B cell (primary cell): ENCODE results near the gene NELL1. TPM values are rescaled to one million over a fixed set of nuclear protein-coding genes. Genes with fewer than 3 reads are reported as not detected.

Source experiments
- ATAC-seq: fragments of 200-7000 bp; cut with Tn5 transposase; one replicate; pipeline ENCODE4 v1.10.0; 2021; ENCODE audit warnings: low read depth, mild to moderate bottlenecking, moderate number of reproducible peaks, moderate library complexity
- CTCF ChIA-PET: fragments of 350-600 bp; sonication (Branson Sonifier 250); formaldehyde crosslinking; loops from one replicate; lab custom pipeline; 2021; ENCODE audit warnings: antibody characterized with exemption, inconsistent platforms; lab: Charles Lee
- POLR2A ChIA-PET: fragments of 350-600 bp; sonication (Branson Sonifier 250); formaldehyde crosslinking; loops from one replicate; lab custom pipeline; 2021; ENCODE audit warnings: antibody characterized with exemption; lab: Charles Lee
- DNase-seq: peaks from one replicate; pipeline ENCODE4 v3.0.0; 2013
- H2AFZ ChIP-seq: 2 replicates; pipeline ENCODE4 v1.6.1; 2012; ENCODE audit warnings: mild to moderate bottlenecking, low read depth, low read length; ENCODE audit not compliant: insufficient read depth, poor library complexity, severe bottlenecking
- H3K27ac ChIP-seq, 2 donors: 1 replicate in 1 of 2; 2 replicates in 1 of 2; pipeline ENCODE4 v1.5.1; 2012 to 2013; ENCODE audit warnings: low read length in 2 of 2, mild to moderate bottlenecking in 2 of 2, moderate library complexity in 1 of 2
- H3K27me3 ChIP-seq, 4 experiments: fragments of 200-600 bp in 1 of 4; sonication (generic) in 1 of 4; replicated peaks in 1 of 4; 1 replicate in 2 of 4; 2 replicates in 2 of 4; pipeline versions ENCODE4 v1.6.1 to v1.7.0; 2013 to 2016; ENCODE audit warnings: low read length in 3 of 4, mild to moderate bottlenecking in 2 of 4, mixed read lengths in 1 of 4, moderate library complexity in 1 of 4; ENCODE audit not compliant: insufficient read depth in 4 of 4, control insufficient read depth in 3 of 4; ENCODE audit errors: control extremely low read depth in 1 of 4
- H3K36me3 ChIP-seq, 2 experiments: replicated peaks in 1 of 2; 1 replicate in 1 of 2; 2 replicates in 1 of 2; pipeline versions ENCODE4 v1.6.1 to v1.7.1; 2013; ENCODE audit warnings: low read length in 1 of 2; ENCODE audit not compliant: insufficient read depth in 2 of 2, control insufficient read depth in 1 of 2; ENCODE audit errors: control extremely low read depth in 1 of 2, extremely low read depth in 1 of 2
- H3K4me1 ChIP-seq, 2 donors: fragments of 200-600 bp in 1 of 2; sonication (generic) in 1 of 2; 1 replicate in 1 of 2; 2 replicates in 1 of 2; pipeline versions ENCODE4 v1.5.1 to v1.6.1; 2013 to 2017; ENCODE audit warnings: low read length in 2 of 2; ENCODE audit not compliant: control insufficient read depth in 2 of 2, insufficient read depth in 2 of 2
- H3K4me2 ChIP-seq: replicated peaks from 2 replicates; pipeline ENCODE3; 2012; ENCODE audit warnings: mild to moderate bottlenecking, low read depth, low read length; ENCODE audit not compliant: poor library complexity, severe bottlenecking
- H3K4me3 ChIP-seq, 5 experiments: fragments of 200-600 bp in 1 of 5; sonication (generic) in 1 of 5; 1 replicate in 3 of 5; 2 replicates in 2 of 5; pipeline versions ENCODE4 v1.5.1 to v1.7.0; 2011 to 2016; ENCODE audit warnings: low read length in 4 of 5, mild to moderate bottlenecking in 4 of 5, low read depth in 2 of 5, control low read depth in 1 of 5, moderate library complexity in 1 of 5; ENCODE audit not compliant: insufficient read depth in 1 of 5; ENCODE audit errors: control extremely low read depth in 1 of 5, extremely low read depth in 1 of 5
- H3K79me2 ChIP-seq: fragments of 200-600 bp; sonication (generic); one replicate; pipeline ENCODE4 v1.6.0; 2016; ENCODE audit warnings: low read length; ENCODE audit not compliant: control insufficient read depth, insufficient read depth
- H3K9ac ChIP-seq: fragments of 200-600 bp; sonication (generic); 2 replicates; pipeline ENCODE4 v1.6.1; 2017; ENCODE audit warnings: mild to moderate bottlenecking, low read length, moderate library complexity
- H3K9me3 ChIP-seq, 3 donors: one replicate each; pipeline versions ENCODE4 v1.6.1 to v1.7.1; 2013; ENCODE audit warnings: low read length in 2 of 3; ENCODE audit not compliant: control insufficient read depth in 2 of 3, insufficient read depth in 1 of 3; ENCODE audit errors: control extremely low read depth in 1 of 3
- H4K20me1 ChIP-seq: 2 replicates; pipeline ENCODE4 v1.6.0; 2012; ENCODE audit warnings: mild to moderate bottlenecking, low read length; ENCODE audit not compliant: insufficient read depth, control insufficient read depth, poor library complexity, severe bottlenecking
- H3K27ac Mint-ChIP-seq: one replicate; pipeline ENCODE4 v1.8.0; 2021; ENCODE audit warnings: mixed read lengths
- H3K27me3 Mint-ChIP-seq: one replicate; pipeline ENCODE4 v1.8.0; 2021; ENCODE audit warnings: mixed read lengths
- H3K4me1 Mint-ChIP-seq: one replicate; pipeline ENCODE4 v1.8.0; 2021; ENCODE audit warnings: mixed read lengths
- H3K4me3 Mint-ChIP-seq: one replicate; pipeline ENCODE4 v1.8.0; 2021; ENCODE audit warnings: mixed read lengths
- H3K9me3 Mint-ChIP-seq: one replicate; pipeline ENCODE4 v1.8.0; 2022; ENCODE audit warnings: mixed read lengths; ENCODE audit not compliant: insufficient read depth
- CTCF ChIP-seq: fragments of 200-600 bp; IDR thresholded peaks from one replicate; pipeline ENCODE4 v1.8.0; 2022; ENCODE audit warnings: antibody characterized with exemption, mild to moderate bottlenecking
- EZH2 ChIP-seq: IDR thresholded peaks from 2 replicates; pipeline ENCODE4 v1.6.1; 2012; ENCODE audit warnings: borderline replicate concordance, low read depth, mild to moderate bottlenecking, moderate library complexity, low read length; ENCODE audit not compliant: insufficient read depth, poor library complexity, severe bottlenecking
- WGBS: methylation state at CpG from one replicate; pipeline ENCODE4 v1.1.5; 2013; ENCODE audit warnings: missing lambda C conversion rate; ENCODE audit not compliant: insufficient coverage; 5-methylcytosine and 5-hydroxymethylcytosine counted together
- intact Hi-C: fragments of 100-400 bp; cut with micrococcal nuclease; formaldehyde crosslinking; loops from one replicate; pipeline ENCODE4 v1.10.0; 2022
- polyA plus RNA-seq: library from polyadenylated mRNA; depleted of rRNA; stranded (reverse); fragments of >200 nt; gene quantifications from 2 replicates; pipeline ENCODE4 v1.2.3, GENCODE V29; 2012
- total RNA-seq, 2 donors: library from RNA; stranded (reverse); fragments of 120-200 nt in 1 of 2; gene quantifications; 1 replicate in 1 of 2; 2 replicates in 1 of 2; pipeline versions ENCODE4 v1.2.3 to v1.2.4, GENCODE V29; 2013 to 2022

The NELL1 gene
- total and polyA plus RNA-seq, 2 donors (not counting 1 experiment from before 2014, with no cell fraction given), result not detected

GRCh38 chr11:21110415-21110814 lies 441.0 kb downstream of the NELL1 start:
- Mint-ChIP-seq H3K4me3 (no peak overlapping the region), H3K27me3 (no peaks in the 10 kb centered on the region), H3K9me3 (no peaks in the 10 kb centered on the region), H3K4me1 (no peaks in the 10 kb centered on the region), H3K27ac (no peak overlapping the region)
- H3K36me3 ChIP-seq, result no peaks in the 10 kb centered on the region
- no peak overlapping the region for H3K9ac ChIP-seq
- TF ChIP-seq EZH2, result no peak
- TF ChIP-seq CTCF, result no peak
- no peak for ATAC-seq
- ChIA-PET CTCF (no interaction called here), POLR2A (no interaction called here)
- intact Hi-C loops, result no loop called here
- H3K4me1 ChIP-seq, result no peaks in the 10 kb centered on the region
- no CpG with 5 or more reads among the region's 1 CpG for WGBS
- H2AFZ ChIP-seq, result no peak overlapping the region
- no peaks in the 10 kb centered on the region for H3K9me3 ChIP-seq
- no peak overlapping the region for H3K27ac ChIP-seq
- DNase-seq, result no peak
- H3K27me3 ChIP-seq, result no peaks in the 10 kb centered on the region
- H3K4me2 ChIP-seq, result no peak overlapping the region
- H3K4me3 ChIP-seq, result no peak overlapping the region
- no peaks in the 10 kb centered on the region for H4K20me1 ChIP-seq
- no peaks in the 10 kb centered on the region for H3K79me2 ChIP-seq

GRCh38 chr11:21113876-21114275 lies 444.5 kb downstream of the NELL1 start:
- H3K79me2 ChIP-seq, result no peaks in the 10 kb centered on the region
- H3K9me3 ChIP-seq, result no peaks in the 10 kb centered on the region
- ChIA-PET POLR2A (no interaction called here), CTCF (no interaction called here)
- no CpG with 5 or more reads among the region's 3 CpGs for WGBS
- Mint-ChIP-seq H3K27ac (no peak overlapping the region), H3K27me3 (no peaks in the 10 kb centered on the region), H3K4me3 (no peak overlapping the region), H3K4me1 (no peaks in the 10 kb centered on the region), H3K9me3 (no peaks in the 10 kb centered on the region)
- no peak for DNase-seq
- no peak overlapping the region for H3K27ac ChIP-seq
- H3K4me3 ChIP-seq, result no peak overlapping the region
- H3K9ac ChIP-seq, result no peak overlapping the region
- intact Hi-C loops, result no loop called here
- TF ChIP-seq CTCF (no peak), EZH2 (no peak)
- no peaks in the 10 kb centered on the region for H4K20me1 ChIP-seq
- H3K27me3 ChIP-seq, result no peaks in the 10 kb centered on the region
- no peak overlapping the region for H3K4me2 ChIP-seq
- no peaks in the 10 kb centered on the region for H3K4me1 ChIP-seq
- H3K36me3 ChIP-seq, result no peaks in the 10 kb centered on the region
- no peak overlapping the region for H2AFZ ChIP-seq
- no peak for ATAC-seq
